GM19238 (cell line): Measurements from ENCODE around the gene EIF1.
A peak's percentile ranks its signal among the peaks of the same experiment; 100 is the strongest.
"Not testable (repeated sequence)": the region's sequence is repeated elsewhere in the genome, so short reads cannot be mapped to it uniquely, and the experiment has no call there.

Experiments used
- DNase-seq: peaks from one replicate; pipeline ENCODE4 v3.0.0; 2011; ENCODE audit warnings: low spot score; ENCODE audit not compliant: insufficient read length

The EIF1 gene

GRCh38 chr17:41678907-41679739 lies 9.6 kb upstream of the EIF1 start:
- no peak for DNase-seq

GRCh38 chr17:41679740-41680425 lies 8.8 kb upstream of the EIF1 start:
- DNase-seq, result no peak

GRCh38 chr17:41680426-41681040 lies 8.2 kb upstream of the EIF1 start:
- no peak for DNase-seq

- DNase-seq, result no peak
Observed at GRCh38 chr17:41681776-41682175, 6.9 kb upstream of the EIF1 start.

GRCh38 chr17:41682631-41683030 lies 6.1 kb upstream of the EIF1 start:
- no peak for DNase-seq

- DNase-seq, result no peak
Observed at GRCh38 chr17:41683441-41684007, 5.2 kb upstream of the EIF1 start.

GRCh38 chr17:41684035-41684434 lies 4.7 kb upstream of the EIF1 start:
- no peak for DNase-seq

GRCh38 chr17:41685753-41686152 lies 2.9 kb upstream of the EIF1 start:
- DNase-seq, result not testable (repeated sequence)

- DNase-seq, result no peak
Observed at GRCh38 chr17:41686281-41686680, 2.4 kb upstream of the EIF1 start.

- no peak for DNase-seq
Observed at GRCh38 chr17:41687828-41688640, 651 bp upstream of the EIF1 start.

- no peak for DNase-seq
Observed at GRCh38 chr17:41689497-41690299, 1.0 kb downstream of the EIF1 start.

GRCh38 chr17:41690497-41690896 lies 1.8 kb downstream of the EIF1 start:
- no peak for DNase-seq

GRCh38 chr17:41691031-41691777 lies 2.5 kb downstream of the EIF1 start:
- no peak for DNase-seq

- DNase-seq, result no peak
Observed at GRCh38 chr17:41692722-41693521, 4.2 kb downstream of the EIF1 start.

- DNase-seq, result no peak
Observed at GRCh38 chr17:41695134-41695661, 6.5 kb downstream of the EIF1 start.

- DNase-seq, result peak; percentile 69
Observed at GRCh38 chr17:41695954-41696757, 7.5 kb downstream of the EIF1 start.

GRCh38 chr17:41697122-41697962 lies 8.7 kb downstream of the EIF1 start:
- DNase-seq, result no peak
